H1 (cell line): ENCODE results near the gene AEBP1. TPM values are rescaled to one million over a fixed set of nuclear protein-coding genes. Genes with fewer than 3 reads are reported as not detected.

Source experiments
- CTCF ChIA-PET: fragments of 300-600 bp; sonication (Branson Sonifier 250); formaldehyde crosslinking; loops from one replicate; lab custom pipeline; 2021; ENCODE audit not compliant: partially characterized antibody; lab: Charles Lee
- POLR2A ChIA-PET: fragments of 300-600 bp; sonication (Branson Sonifier 250); formaldehyde crosslinking; loops from one replicate; lab custom pipeline; 2021; ENCODE audit warnings: inconsistent platforms; ENCODE audit not compliant: partially characterized antibody; lab: Charles Lee
- DNase-seq, 2 experiments: peaks; one replicate each; pipeline versions ENCODE4 v3.0.0 to v3.0.0-alpha.2; 2010 to 2022; ENCODE audit warnings: low spot score in 2 of 2, low read depth in 1 of 2, mixed read lengths in 1 of 2
- FAIRE-seq: peaks from 2 replicates; lab custom pipeline; 2011; peaks lifted over from hg19 to GRCh38; lab: Jason Lieb, UNC
- H2AFZ ChIP-seq: 2 replicates; pipeline ENCODE4 v1.8.1; 2012; ENCODE audit warnings: low read length, inconsistent platforms
- H2AK5ac ChIP-seq: 2 replicates; pipeline ENCODE4 v1.6.1; 2013; ENCODE audit warnings: low read depth, low read length
- H2BK120ac ChIP-seq: replicated peaks from 2 replicates; pipeline ENCODE3; 2013; ENCODE audit warnings: low read depth, low read length, inconsistent platforms
- H2BK12ac ChIP-seq: 2 replicates; pipeline ENCODE4 v1.6.1; 2013; ENCODE audit warnings: low read depth, low read length
- H2BK15ac ChIP-seq: 2 replicates; pipeline ENCODE4 v1.6.1; 2013; ENCODE audit warnings: low read length
- H2BK20ac ChIP-seq: 2 replicates; pipeline ENCODE4 v1.6.1; 2013; ENCODE audit warnings: low read length
- H2BK5ac ChIP-seq: 2 replicates; pipeline ENCODE4 v1.6.1; 2013; ENCODE audit warnings: low read depth, low read length
- H3K14ac ChIP-seq: 2 replicates; pipeline ENCODE4 v1.6.1; 2013; ENCODE audit warnings: inconsistent platforms; ENCODE audit not compliant: insufficient read length
- H3K18ac ChIP-seq: 2 replicates; pipeline ENCODE4 v1.6.1; 2013; ENCODE audit warnings: low read length; ENCODE audit errors: extremely low read depth
- H3K23ac ChIP-seq: 2 replicates; pipeline ENCODE4 v1.6.1; 2013; ENCODE audit warnings: inconsistent platforms; ENCODE audit not compliant: insufficient read length
- H3K23me2 ChIP-seq: 2 replicates; pipeline ENCODE4 v1.6.1; 2013; ENCODE audit warnings: low read depth, low read length
- H3K27ac ChIP-seq: 2 replicates; pipeline ENCODE4 v1.6.1; 2011; ENCODE audit warnings: low read depth, low read length, inconsistent platforms
- H3K27me3 ChIP-seq, 4 experiments: replicated peaks in 1 of 4; 1 replicate in 1 of 4; 2 replicates in 3 of 4; pipeline versions ENCODE4 v1.6.1 to v1.8.1; 2011 to 2013; ENCODE audit warnings: low read length in 3 of 4, mild to moderate bottlenecking in 3 of 4, inconsistent platforms in 2 of 4, mixed read lengths in 2 of 4, moderate library complexity in 1 of 4; ENCODE audit not compliant: control insufficient read depth in 3 of 4, insufficient read depth in 3 of 4; ENCODE audit errors: extremely low read depth in 1 of 4
- H3K36me3 ChIP-seq, 4 experiments: 2 replicates each; pipeline versions ENCODE4 v1.6.1 to v1.8.1; 2011 to 2013; ENCODE audit warnings: mild to moderate bottlenecking in 4 of 4, low read length in 3 of 4, moderate library complexity in 2 of 4, control low read depth in 1 of 4, inconsistent platforms in 1 of 4; ENCODE audit not compliant: insufficient read depth in 4 of 4, control insufficient read depth in 2 of 4
- H3K4ac ChIP-seq: replicated peaks from 2 replicates; pipeline ENCODE3; 2013; ENCODE audit warnings: low read length, low read depth, mixed read lengths, inconsistent platforms; ENCODE audit not compliant: insufficient read length
- H3K4me1 ChIP-seq, 4 experiments: replicated peaks in 1 of 4; 1 replicate in 1 of 4; 2 replicates in 3 of 4; pipeline versions ENCODE4 v1.6.1 to v1.8.1; 2011 to 2013; ENCODE audit warnings: low read length in 3 of 4, inconsistent platforms in 2 of 4, mixed read lengths in 1 of 4; ENCODE audit not compliant: insufficient read depth in 4 of 4, control insufficient read depth in 3 of 4
- H3K4me2 ChIP-seq, 2 experiments: 2 replicates each; pipeline versions ENCODE4 v1.6.1 to v1.8.1; 2011 to 2013; ENCODE audit warnings: low read depth in 2 of 2, low read length in 2 of 2, control low read depth in 1 of 2, inconsistent platforms in 1 of 2, mild to moderate bottlenecking in 1 of 2; ENCODE audit not compliant: insufficient read depth in 1 of 2
- H3K4me3 ChIP-seq, 4 experiments: fragments of 200-600, 300-600 bp in 1 of 4; sonication (generic), shearing (Covaris generic), sonication (Bioruptor Twin) in 1 of 4; 2 replicates each; pipeline versions ENCODE4 v1.5.1 to v1.8.1; 2011 to 2016; ENCODE audit warnings: low read length in 4 of 4, low read depth in 3 of 4, control low read depth in 2 of 4, inconsistent platforms in 2 of 4, mild to moderate bottlenecking in 2 of 4, mixed read lengths in 1 of 4, moderate library complexity in 1 of 4; ENCODE audit not compliant: insufficient read depth in 2 of 4; ENCODE audit errors: extremely low read depth in 1 of 4
- H3K56ac ChIP-seq: replicated peaks from 2 replicates; pipeline ENCODE3; 2013; ENCODE audit warnings: low read depth, mild to moderate bottlenecking, mixed read lengths, low read length, inconsistent platforms; ENCODE audit not compliant: insufficient read length
- H3K79me1 ChIP-seq: 2 replicates; pipeline ENCODE4 v1.6.1; 2013; ENCODE audit warnings: low read depth, low read length, control low read depth
- H3K79me2 ChIP-seq, 2 experiments: 2 replicates each; pipeline versions ENCODE4 v1.6.1 to v1.8.1; 2012 to 2013; ENCODE audit warnings: low read length in 2 of 2, mild to moderate bottlenecking in 2 of 2, inconsistent platforms in 1 of 2; ENCODE audit not compliant: insufficient read depth in 2 of 2, control insufficient read depth in 1 of 2
- H3K9ac ChIP-seq, 4 experiments: replicated peaks in 1 of 4; 1 replicate in 1 of 4; 2 replicates in 3 of 4; pipeline versions ENCODE4 v1.6.1 to v1.8.1; 2011 to 2013; ENCODE audit warnings: low read depth in 3 of 4, low read length in 3 of 4, control low read depth in 2 of 4, mild to moderate bottlenecking in 2 of 4, moderate library complexity in 2 of 4, inconsistent platforms in 1 of 4; ENCODE audit errors: extremely low read depth in 1 of 4
- H3K9me3 ChIP-seq, 2 experiments: 2 replicates each; pipeline versions ENCODE4 v1.6.1 to v1.8.1; 2012 to 2013; ENCODE audit warnings: mild to moderate bottlenecking in 2 of 2, moderate library complexity in 2 of 2, control low read depth in 1 of 2, inconsistent platforms in 1 of 2, low read depth in 1 of 2, low read length in 1 of 2, mixed read lengths in 1 of 2; ENCODE audit not compliant: insufficient read depth in 2 of 2
- H4K20me1 ChIP-seq, 2 experiments: replicated peaks in 1 of 2; 2 replicates each; pipeline versions ENCODE3 to v1.8.1; 2011 to 2013; ENCODE audit warnings: inconsistent platforms in 2 of 2, low read length in 2 of 2, mild to moderate bottlenecking in 1 of 2; ENCODE audit not compliant: insufficient read depth in 2 of 2, control insufficient read depth in 1 of 2
- H4K5ac ChIP-seq: 2 replicates; pipeline ENCODE4 v1.6.1; 2013; ENCODE audit warnings: low read length, low read depth, mixed read lengths, inconsistent platforms; ENCODE audit not compliant: insufficient read length
- H4K8ac ChIP-seq: 2 replicates; pipeline ENCODE4 v1.8.0; 2013; ENCODE audit warnings: mild to moderate bottlenecking, moderate library complexity, low read length, inconsistent platforms; ENCODE audit not compliant: insufficient read depth; ENCODE audit errors: extremely low read depth
- H4K91ac ChIP-seq: replicated peaks from 2 replicates; pipeline ENCODE3; 2013; ENCODE audit warnings: low read length, mixed read lengths, inconsistent platforms; ENCODE audit not compliant: insufficient read length
- ATF3 ChIP-seq: IDR thresholded peaks from 2 replicates; pipeline ENCODE4 v1.6.1; 2011; ENCODE audit warnings: low read depth, mild to moderate bottlenecking, low read length; ENCODE audit not compliant: insufficient read depth
- GABPA ChIP-seq: IDR thresholded peaks from 2 replicates; pipeline ENCODE4 v1.6.1; 2011; ENCODE audit warnings: mild to moderate bottlenecking, low read length, moderate library complexity, borderline replicate concordance; ENCODE audit not compliant: insufficient read depth
- KDM1A ChIP-seq: fragments of 200-600, 300-600 bp; sonication (generic); IDR thresholded peaks from 2 replicates; pipeline ENCODE4 v1.7.1; 2016; ENCODE audit warnings: mild to moderate bottlenecking, low read length, borderline replicate concordance
- MAFK ChIP-seq: IDR thresholded peaks from 2 replicates; pipeline ENCODE4 v1.6.1; 2012; ENCODE audit warnings: low read depth, mild to moderate bottlenecking, improper control_type of control experiment, low read length
- POLR2A ChIP-seq, 2 experiments: IDR thresholded peaks; 1 replicate in 1 of 2; 2 replicates in 1 of 2; pipeline ENCODE4 v1.6.1; 2011; ENCODE audit warnings: low read depth in 2 of 2, low read length in 2 of 2, mild to moderate bottlenecking in 2 of 2; ENCODE audit errors: control extremely low read depth in 1 of 2
- SIRT6 ChIP-seq: IDR thresholded peaks from one replicate; pipeline ENCODE4 v1.7.1; 2012; ENCODE audit warnings: low read length, inconsistent platforms
- SP2 ChIP-seq: IDR thresholded peaks from 2 replicates; pipeline ENCODE4 v1.6.1; 2012; ENCODE audit warnings: mild to moderate bottlenecking, low read length, inconsistent platforms
- whole genome bisulfite sequencing, 2 experiments: shearing (Covaris generic) in 1 of 2; methylation state at CpG; one replicate each; pipeline versions ENCODE4 v1.1.6 to v1.1.7; 2013 to 2015; ENCODE audit warnings: low lambda C conversion rate in 2 of 2, mixed read lengths in 2 of 2, inconsistent platforms in 1 of 2, low coverage in 1 of 2, missing lambda C conversion rate in 1 of 2; ENCODE audit not compliant: insufficient replicate concordance in 2 of 2, insufficient coverage in 1 of 2, insufficient read length in 1 of 2; ENCODE audit errors: extremely low coverage in 1 of 2, missing lambda C conversion rate in 1 of 2; 5-methylcytosine and 5-hydroxymethylcytosine counted together
- polyA plus RNA-seq, 7 experiments: library from polyadenylated mRNA; depleted of rRNA in 3 of 7; stranded (reverse) in 5 of 7; unstranded in 2 of 7; fragments of >200 nt in 5 of 7; fragments of 200-250 nt in 2 of 7; gene quantifications; 1 replicate in 5 of 7; 2 replicates in 1 of 7; 4 replicates in 1 of 7; pipeline versions ENCODE4 v1.2.1 to v1.2.3, GENCODE V29; 2011 to 2013; ENCODE audit warnings: missing spikeins in 2 of 7, mixed read lengths in 2 of 7
- total RNA-seq: library from RNA; stranded (reverse); fragmentation: NEBNext Ultra II Directional; extraction: Animal tissue kit (Norgen Biotek cat#: 25700); gene quantifications from 2 replicates; pipeline ENCODE4 v1.2.1, GENCODE V29; 2021

AEBP1 gene
- total and polyA plus RNA-seq, 2 of the 8 experiments (the other 6 are each of a cell fraction or from before 2014, with no cell fraction given), result 10.4 to 41.2 TPM

- H4K8ac ChIP-seq, result no peak overlapping the region
- H4K20me1 ChIP-seq, result peaks cover 0 to 11% of the 10 kb centered on the region in 2 experiments
- no peak overlapping the region for H2BK20ac ChIP-seq
- no peak overlapping the region for H2AFZ ChIP-seq
- no peak for TF ChIP-seq SP2
- TF ChIP-seq MAFK, result no peak
- TF ChIP-seq POLR2A (IDR thresholded peaks at IDR 0.05; ENCODE audit: control extremely low read depth in 1 of 2, low read depth in 2 of 2, low read length in 2 of 2), result peak in 1 of 2 experiments; percentile 35; a peak in 1 of 3 replicates
- TF ChIP-seq ATF3, result no peak
- no peak for TF ChIP-seq GABPA
- TF ChIP-seq SIRT6, result no peak
- no peak for TF ChIP-seq KDM1A
- peaks cover 9 to 39% (median 23%) of the 10 kb centered on the region in 4 experiments; a peak in 6 of 8 replicates for H3K36me3 ChIP-seq
- no peaks in the 10 kb centered on the region for H3K79me1 ChIP-seq
- ChIA-PET POLR2A (interaction anchor here (1.0 to 3.4 kb wide), 7 partner anchors 11 to 69 kb away, joined by 3 to 50 read pairs (median 3); partner anchors contain the start of gene POLD2), CTCF (interaction anchor here (0.9 to 2.6 kb wide), 2 partner anchors 9 to 47 kb away, joined by 4 to 10 read pairs; partner anchors contain the start of gene PGAM2)
- no peak overlapping the region for H2AK5ac ChIP-seq
- no peak overlapping the region for H3K9ac ChIP-seq
- no peak overlapping the region for H3K4me2 ChIP-seq
- H2BK15ac ChIP-seq, result no peak overlapping the region
- DNase-seq, result no peak
- no peak overlapping the region for H3K56ac ChIP-seq
- no peaks in the 10 kb centered on the region for H3K9me3 ChIP-seq
- H4K5ac ChIP-seq, result no peak overlapping the region
- H3K4ac ChIP-seq, result no peak overlapping the region
- H4K91ac ChIP-seq, result no peak overlapping the region
- H3K4me3 ChIP-seq, result no peak overlapping the region
- H3K23ac ChIP-seq, result no peak overlapping the region
- H3K23me2 ChIP-seq, result no peaks in the 10 kb centered on the region
- no peak overlapping the region for H2BK120ac ChIP-seq
- peaks cover 0 to 2% (median 0%) of the 10 kb centered on the region in 4 experiments; a peak in 1 of 7 replicates for H3K4me1 ChIP-seq
- H2BK5ac ChIP-seq, result no peak overlapping the region
- no peak for FAIRE-seq
- no peaks in the 10 kb centered on the region for H3K79me2 ChIP-seq
- H3K27ac ChIP-seq, result no peak overlapping the region
- no peak overlapping the region for H3K14ac ChIP-seq
- no peaks in the 10 kb centered on the region for H3K27me3 ChIP-seq
- 89% methylated on average over 20 of the region's 34 CpGs; no CpG with 5 or more reads in 1 of the 2 experiments for WGBS, 2 experiments
- H3K18ac ChIP-seq, result no peak overlapping the region
- H2BK12ac ChIP-seq, result no peak overlapping the region
These were observed 9.0 kb downstream of the AEBP1 start for GRCh38 chr7:44112997-44113763.
